Measurements from ENCODE around the gene ADARB1. TPM values are rescaled to one million over a fixed set of nuclear protein-coding genes. Genes with fewer than 3 reads are reported as not detected.

ADARB1 gene
- total and polyA plus RNA-seq, 2 experiments from 2014 or later: 4.8 to 14.8 TPM

DNA sequence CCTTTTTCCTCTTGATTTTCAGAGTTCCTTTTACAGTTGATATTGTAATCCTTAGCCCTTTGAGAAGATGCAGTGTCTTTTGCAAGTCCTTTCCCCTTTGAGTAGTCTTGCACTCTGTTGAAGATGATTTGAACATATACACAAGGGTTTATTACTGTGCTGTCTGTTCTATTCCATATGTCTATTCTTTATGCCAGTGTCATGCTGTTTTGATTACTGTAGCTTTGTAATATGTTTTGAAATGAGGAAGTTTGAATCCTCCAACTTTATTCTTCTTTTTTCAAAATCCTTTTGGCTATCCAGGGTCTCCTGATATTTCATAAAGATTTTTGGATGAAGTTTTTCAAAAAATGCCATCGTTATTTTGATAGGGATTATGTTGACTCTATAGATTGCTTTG lies 112.3 kb downstream of the ADARB1 start (continued):
- no peak for TF ChIP-seq CREB1 (CRISPR knock-in tag; IDR thresholded peaks at IDR 0.05; ENCODE audit: low read depth)
- no peak for TF ChIP-seq POLR2AphosphoS5 (IDR thresholded peaks at IDR 0.05; ENCODE audit: low read depth)
- TF ChIP-seq STAT1 (IDR thresholded peaks at IDR 0.05; ENCODE audit: unreplicated experiment): no peak
- no peak for TF ChIP-seq EZH2phosphoT487 (IDR thresholded peaks at IDR 0.05; ENCODE audit: unreplicated experiment)
- TF ChIP-seq, protein P1, sequence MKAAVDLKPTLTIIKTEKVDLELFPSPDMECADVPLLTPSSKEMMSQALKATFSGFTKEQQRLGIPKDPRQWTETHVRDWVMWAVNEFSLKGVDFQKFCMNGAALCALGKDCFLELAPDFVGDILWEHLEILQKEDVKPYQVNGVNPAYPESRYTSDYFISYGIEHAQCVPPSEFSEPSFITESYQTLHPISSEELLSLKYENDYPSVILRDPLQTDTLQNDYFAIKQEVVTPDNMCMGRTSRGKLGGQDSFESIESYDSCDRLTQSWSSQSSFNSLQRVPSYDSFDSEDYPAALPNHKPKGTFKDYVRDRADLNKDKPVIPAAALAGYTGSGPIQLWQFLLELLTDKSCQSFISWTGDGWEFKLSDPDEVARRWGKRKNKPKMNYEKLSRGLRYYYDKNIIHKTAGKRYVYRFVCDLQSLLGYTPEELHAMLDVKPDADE (IDR thresholded peaks at IDR 0.05): no peak
- no peak for TF ChIP-seq JUNB (IDR thresholded peaks at IDR 0.05; ENCODE audit: unreplicated experiment)
- no peak for TF ChIP-seq EZH2 (IDR thresholded peaks at IDR 0.05; ENCODE audit: low read depth, unreplicated experiment)
- TF ChIP-seq, protein P2, sequence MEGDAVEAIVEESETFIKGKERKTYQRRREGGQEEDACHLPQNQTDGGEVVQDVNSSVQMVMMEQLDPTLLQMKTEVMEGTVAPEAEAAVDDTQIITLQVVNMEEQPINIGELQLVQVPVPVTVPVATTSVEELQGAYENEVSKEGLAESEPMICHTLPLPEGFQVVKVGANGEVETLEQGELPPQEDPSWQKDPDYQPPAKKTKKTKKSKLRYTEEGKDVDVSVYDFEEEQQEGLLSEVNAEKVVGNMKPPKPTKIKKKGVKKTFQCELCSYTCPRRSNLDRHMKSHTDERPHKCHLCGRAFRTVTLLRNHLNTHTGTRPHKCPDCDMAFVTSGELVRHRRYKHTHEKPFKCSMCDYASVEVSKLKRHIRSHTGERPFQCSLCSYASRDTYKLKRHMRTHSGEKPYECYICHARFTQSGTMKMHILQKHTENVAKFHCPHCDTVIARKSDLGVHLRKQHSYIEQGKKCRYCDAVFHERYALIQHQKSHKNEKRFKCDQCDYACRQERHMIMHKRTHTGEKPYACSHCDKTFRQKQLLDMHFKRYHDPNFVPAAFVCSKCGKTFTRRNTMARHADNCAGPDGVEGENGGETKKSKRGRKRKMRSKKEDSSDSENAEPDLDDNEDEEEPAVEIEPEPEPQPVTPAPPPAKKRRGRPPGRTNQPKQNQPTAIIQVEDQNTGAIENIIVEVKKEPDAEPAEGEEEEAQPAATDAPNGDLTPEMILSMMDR (conservative IDR thresholded peaks at IDR 0.05; ENCODE audit: low read depth in 2 of 2): no peak

DNA sequence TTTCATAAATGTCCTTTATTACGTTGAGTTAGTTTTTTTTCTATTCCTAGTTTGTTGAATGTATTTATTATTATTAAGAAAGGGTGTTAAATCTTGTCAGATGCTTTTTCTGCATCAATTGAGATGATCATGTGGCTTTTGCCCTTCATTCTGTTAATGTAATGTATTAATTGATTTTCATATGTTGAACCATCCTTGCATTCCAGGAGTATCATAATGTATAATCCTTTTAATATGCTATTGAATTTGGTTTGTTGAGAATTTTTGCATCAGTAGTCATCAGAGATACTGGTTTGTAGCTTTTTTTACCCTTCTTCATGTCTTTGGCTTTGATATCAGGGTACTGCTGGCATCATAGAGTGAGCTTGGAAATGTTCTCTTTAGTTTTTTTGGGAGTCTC lies 113.3 kb downstream of the ADARB1 start:
- Histone ChIP-seq H3K36me3 (ENCODE audit: insufficient read depth) (peaks cover 8% of the 10 kb centered on the region; the same call in 1 of the 2 replicates), H3K27me3 (ENCODE audit: insufficient read depth) (no peaks in the 10 kb centered on the region), H2AFZ (no peak overlapping the region), H3K9me2 (ENCODE audit: insufficient read depth) (no peaks in the 10 kb centered on the region), H3K4me3 (no peak overlapping the region), H3K79me2 (replicated peaks; ENCODE audit: insufficient read depth) (no peaks in the 10 kb centered on the region), H3K4me1 (ENCODE audit: insufficient read depth) (no peaks in the 10 kb centered on the region), H3K27ac (ENCODE audit: low read depth) (no peak overlapping the region), H4K20me1 (replicated peaks; ENCODE audit: insufficient read depth) (no peaks in the 10 kb centered on the region), H3K4me2 (no peak overlapping the region), H3F3A (replicated peaks; ENCODE audit: low read depth) (no peaks in the 10 kb centered on the region)
- Mint-ChIP-seq H3K4me1 (peaks cover 2% of the 10 kb centered on the region; the same call in 1 of the 3 replicates), H3K9me3 (peaks cover 30% of the 10 kb centered on the region), H3K36me3 (ENCODE audit: low read depth) (peaks cover 54% of the 10 kb centered on the region), H3K4me3 (no peak overlapping the region), H3K27ac (no peak overlapping the region), H3K27me3 (ENCODE audit: insufficient read depth, low read depth, poor library complexity) (peaks cover 2% of the 10 kb centered on the region)
- ATAC-seq (no peak), DNase-seq (ENCODE audit: low spot score) (no peak)
- TF ChIP-seq POLR2AphosphoS5 (IDR thresholded peaks at IDR 0.05; ENCODE audit: low read depth) (no peak), NANOG (IDR thresholded peaks at IDR 0.05; ENCODE audit: borderline replicate concordance) (no peak), ZNF331 (CRISPR knock-in tag; IDR thresholded peaks at IDR 0.05; ENCODE audit: low read depth) (no peak), STAT1 (IDR thresholded peaks at IDR 0.05; ENCODE audit: unreplicated experiment) (no peak)
- TF ChIP-seq, protein P3, sequence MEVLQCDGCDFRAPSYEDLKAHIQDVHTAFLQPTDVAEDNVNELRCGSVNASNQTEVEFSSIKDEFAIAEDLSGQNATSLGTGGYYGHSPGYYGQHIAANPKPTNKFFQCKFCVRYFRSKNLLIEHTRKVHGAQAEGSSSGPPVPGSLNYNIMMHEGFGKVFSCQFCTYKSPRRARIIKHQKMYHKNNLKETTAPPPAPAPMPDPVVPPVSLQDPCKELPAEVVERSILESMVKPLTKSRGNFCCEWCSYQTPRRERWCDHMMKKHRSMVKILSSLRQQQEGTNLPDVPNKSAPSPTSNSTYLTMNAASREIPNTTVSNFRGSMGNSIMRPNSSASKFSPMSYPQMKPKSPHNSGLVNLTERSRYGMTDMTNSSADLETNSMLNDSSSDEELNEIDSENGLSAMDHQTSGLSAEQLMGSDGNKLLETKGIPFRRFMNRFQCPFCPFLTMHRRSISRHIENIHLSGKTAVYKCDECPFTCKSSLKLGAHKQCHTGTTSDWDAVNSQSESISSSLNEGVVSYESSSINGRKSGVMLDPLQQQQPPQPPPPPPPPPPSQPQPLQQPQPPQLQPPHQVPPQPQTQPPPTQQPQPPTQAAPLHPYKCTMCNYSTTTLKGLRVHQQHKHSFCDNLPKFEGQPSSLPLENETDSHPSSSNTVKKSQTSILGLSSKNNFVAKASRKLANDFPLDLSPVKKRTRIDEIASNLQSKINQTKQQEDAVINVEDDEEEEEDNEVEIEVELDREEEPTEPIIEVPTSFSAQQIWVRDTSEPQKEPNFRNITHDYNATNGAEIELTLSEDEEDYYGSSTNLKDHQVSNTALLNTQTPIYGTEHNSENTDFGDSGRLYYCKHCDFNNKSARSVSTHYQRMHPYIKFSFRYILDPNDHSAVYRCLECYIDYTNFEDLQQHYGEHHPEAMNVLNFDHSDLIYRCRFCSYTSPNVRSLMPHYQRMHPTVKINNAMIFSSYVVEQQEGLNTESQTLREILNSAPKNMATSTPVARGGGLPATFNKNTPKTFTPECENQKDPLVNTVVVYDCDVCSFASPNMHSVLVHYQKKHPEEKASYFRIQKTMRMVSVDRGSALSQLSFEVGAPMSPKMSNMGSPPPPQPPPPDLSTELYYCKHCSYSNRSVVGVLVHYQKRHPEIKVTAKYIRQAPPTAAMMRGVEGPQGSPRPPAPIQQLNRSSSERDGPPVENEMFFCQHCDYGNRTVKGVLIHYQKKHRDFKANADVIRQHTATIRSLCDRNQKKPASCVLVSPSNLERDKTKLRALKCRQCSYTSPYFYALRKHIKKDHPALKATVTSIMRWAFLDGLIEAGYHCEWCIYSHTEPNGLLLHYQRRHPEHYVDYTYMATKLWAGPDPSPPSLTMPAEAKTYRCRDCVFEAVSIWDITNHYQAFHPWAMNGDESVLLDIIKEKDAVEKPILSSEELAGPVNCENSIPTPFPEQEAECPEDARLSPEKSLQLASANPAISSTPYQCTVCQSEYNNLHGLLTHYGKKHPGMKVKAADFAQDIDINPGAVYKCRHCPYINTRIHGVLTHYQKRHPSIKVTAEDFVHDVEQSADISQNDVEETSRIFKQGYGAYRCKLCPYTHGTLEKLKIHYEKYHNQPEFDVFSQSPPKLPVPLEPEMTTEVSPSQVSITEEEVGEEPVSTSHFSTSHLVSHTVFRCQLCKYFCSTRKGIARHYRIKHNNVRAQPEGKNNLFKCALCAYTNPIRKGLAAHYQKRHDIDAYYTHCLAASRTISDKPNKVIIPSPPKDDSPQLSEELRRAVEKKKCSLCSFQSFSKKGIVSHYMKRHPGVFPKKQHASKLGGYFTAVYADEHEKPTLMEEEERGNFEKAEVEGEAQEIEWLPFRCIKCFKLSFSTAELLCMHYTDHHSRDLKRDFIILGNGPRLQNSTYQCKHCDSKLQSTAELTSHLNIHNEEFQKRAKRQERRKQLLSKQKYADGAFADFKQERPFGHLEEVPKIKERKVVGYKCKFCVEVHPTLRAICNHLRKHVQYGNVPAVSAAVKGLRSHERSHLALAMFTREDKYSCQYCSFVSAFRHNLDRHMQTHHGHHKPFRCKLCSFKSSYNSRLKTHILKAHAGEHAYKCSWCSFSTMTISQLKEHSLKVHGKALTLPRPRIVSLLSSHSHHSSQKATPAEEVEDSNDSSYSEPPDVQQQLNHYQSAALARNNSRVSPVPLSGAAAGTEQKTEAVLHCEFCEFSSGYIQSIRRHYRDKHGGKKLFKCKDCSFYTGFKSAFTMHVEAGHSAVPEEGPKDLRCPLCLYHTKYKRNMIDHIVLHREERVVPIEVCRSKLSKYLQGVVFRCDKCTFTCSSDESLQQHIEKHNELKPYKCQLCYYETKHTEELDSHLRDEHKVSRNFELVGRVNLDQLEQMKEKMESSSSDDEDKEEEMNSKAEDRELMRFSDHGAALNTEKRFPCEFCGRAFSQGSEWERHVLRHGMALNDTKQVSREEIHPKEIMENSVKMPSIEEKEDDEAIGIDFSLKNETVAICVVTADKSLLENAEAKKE (CRISPR knock-in tag; IDR thresholded peaks at IDR 0.05): no peak
